ENCODE results near the gene PDZD7. TPM values are rescaled to one million over a fixed set of nuclear protein-coding genes. Genes with fewer than 3 reads are reported as not detected.

PDZD7 gene
- total and polyA plus RNA-seq, 2 of the 8 experiments (the other 6 are each of a cell fraction or from before 2014, with no cell fraction given) = 0.88 to 1.6 TPM

GRCh38 chr10:100998991-100999741 lies 31.8 kb downstream of the PDZD7 start:
- peaks cover 0 to 33% of the 10 kb centered on the region in 2 experiments; a peak in 2 of 4 replicates for H3K79me2 ChIP-seq (ENCODE audit: control insufficient read depth in 1 of 2, insufficient read depth in 2 of 2, low read length in 2 of 2)
- peak overlapping the region; percentile 76 for H2AK5ac ChIP-seq (ENCODE audit: low read depth, low read length)
- H3K9me3 ChIP-seq (ENCODE audit: insufficient read depth in 2 of 2, low read depth in 1 of 2, low read length in 1 of 2) = no peaks in the 10 kb centered on the region
- H2BK20ac ChIP-seq (ENCODE audit: low read length) = peak overlapping the region; percentile 80; the same call in 1 of the 2 replicates
- peak overlapping the region; percentile 87 for H3K18ac ChIP-seq (ENCODE audit: extremely low read depth, low read length)
- peaks cover 6% of the 10 kb centered on the region for H3K79me1 ChIP-seq (ENCODE audit: low read depth, low read length)
- H3K23ac ChIP-seq (ENCODE audit: insufficient read length) = no peak overlapping the region
- peak overlapping the region; percentile 98 for H2BK5ac ChIP-seq (ENCODE audit: low read depth, low read length)
- H4K5ac ChIP-seq (ENCODE audit: insufficient read length, low read depth, low read length) = peak overlapping the region; percentile 46
- H3K27me3 ChIP-seq (replicated peaks in 1 of 4; ENCODE audit: control insufficient read depth in 3 of 4, extremely low read depth in 1 of 4, insufficient read depth in 3 of 4, low read length in 3 of 4) = no peaks in the 10 kb centered on the region
- H3K9ac ChIP-seq (replicated peaks in 1 of 4; ENCODE audit: extremely low read depth in 1 of 4, low read depth in 3 of 4, low read length in 3 of 4) = peak overlapping the region; percentile 13 to 94 (median 84)
- peaks cover 4 to 24% (median 14%) of the 10 kb centered on the region in 4 experiments for H3K4me1 ChIP-seq (replicated peaks in 1 of 4; ENCODE audit: control insufficient read depth in 3 of 4, insufficient read depth in 4 of 4, low read length in 3 of 4)
- no peak overlapping the region for H2AFZ ChIP-seq (ENCODE audit: low read length)
- 3% methylated on average over 33 of the region's 83 CpGs; no CpG with 5 or more reads in 1 of the 2 experiments for WGBS, 2 experiments (ENCODE audit: extremely low coverage in 1 of 2, insufficient coverage in 1 of 2, insufficient read length in 1 of 2, insufficient replicate concordance in 2 of 2, low coverage in 1 of 2, low lambda C conversion rate in 2 of 2, missing lambda C conversion rate in 1 of 2)
- peak overlapping the region; percentile 98 for H2BK12ac ChIP-seq (ENCODE audit: low read depth, low read length)
- H4K20me1 ChIP-seq (replicated peaks in 1 of 2; ENCODE audit: control insufficient read depth in 1 of 2, insufficient read depth in 2 of 2, low read length in 2 of 2) = peaks cover 0 to 13% of the 10 kb centered on the region in 2 experiments
- ChIA-PET POLR2A (ENCODE audit: partially characterized antibody) (interaction anchor here (0.7 to 12.6 kb wide), 8 partner anchors 10 to 44 kb away, joined by 3 to 143 read pairs (median 5); partner anchors contain the start of genes MRPL43, PDZD7, SFXN3 and TWNK), CTCF (ENCODE audit: partially characterized antibody) (interaction anchor here (0.8 to 26.8 kb wide), 8 partner anchors 8 to 166 kb away, joined by 3 to 464 read pairs (median 5); partner anchors contain the start of genes PDZD7 and SFXN3)
- H2BK15ac ChIP-seq (ENCODE audit: low read length) = peak overlapping the region; percentile 98; the same call in 1 of the 2 replicates
- H4K91ac ChIP-seq (replicated peaks; ENCODE audit: insufficient read length, low read length) = peak overlapping the region; percentile 97
- peak overlapping the region; percentile 75 to 90 (median 76) for H3K4me3 ChIP-seq (ENCODE audit: extremely low read depth in 1 of 4, insufficient read depth in 2 of 4, low read depth in 3 of 4, low read length in 4 of 4)
- H3K14ac ChIP-seq (ENCODE audit: insufficient read length) = no peak overlapping the region
- H4K8ac ChIP-seq (ENCODE audit: extremely low read depth, insufficient read depth, low read length) = peak overlapping the region; percentile 82
- FAIRE-seq (no peak), DNase-seq (ENCODE audit: low read depth in 1 of 2, low spot score in 2 of 2) (peak in 1 of 2 experiments; percentile 87)
- peak overlapping the region; percentile 99 for H3K4ac ChIP-seq (replicated peaks; ENCODE audit: insufficient read length, low read depth, low read length)
- peaks cover 2 to 23% (median 13%) of the 10 kb centered on the region in 4 experiments; a peak in 5 of 8 replicates for H3K36me3 ChIP-seq (ENCODE audit: control insufficient read depth in 2 of 4, insufficient read depth in 4 of 4, low read length in 3 of 4)
- peak overlapping the region; percentile 93 to 99 for H3K4me2 ChIP-seq (ENCODE audit: insufficient read depth in 1 of 2, low read depth in 2 of 2, low read length in 2 of 2)
- H3K27ac ChIP-seq (ENCODE audit: low read depth, low read length) = peak overlapping the region; percentile 80; the same call in 1 of the 2 replicates
- H3K23me2 ChIP-seq (ENCODE audit: low read depth, low read length) = peaks cover 17% of the 10 kb centered on the region
- peak overlapping the region; percentile 7 for H2BK120ac ChIP-seq (replicated peaks; ENCODE audit: low read depth, low read length)
- peak overlapping the region; percentile 71 for H3K56ac ChIP-seq (replicated peaks; ENCODE audit: insufficient read length, low read depth, low read length)
- TF ChIP-seq CTCF (IDR thresholded peaks at IDR 0.05; ENCODE audit: control extremely low read depth in 1 of 3, insufficient read depth in 1 of 3, low read depth in 1 of 3, low read length in 3 of 3) (peak in 2 of 3 experiments; percentile 69 to 87; a peak in 3 of 4 replicates), GTF2F1 (IDR thresholded peaks at IDR 0.05; ENCODE audit: borderline replicate concordance, low read depth, low read length) (no peak), TCF12 (IDR thresholded peaks at IDR 0.05; ENCODE audit: low read depth, low read length) (no peak), POLR2A (IDR thresholded peaks at IDR 0.05; ENCODE audit: control extremely low read depth in 1 of 2, low read depth in 2 of 2, low read length in 2 of 2) (peak in 1 of 2 experiments; percentile 71; a peak in 1 of 3 replicates), RAD21 (IDR thresholded peaks at IDR 0.05 in 1 of 2, conservative IDR thresholded peaks at IDR 0.05 in 1 of 2; ENCODE audit: low read depth in 2 of 2, low read length in 2 of 2) (peak; percentile 22 to 50; a peak in 2 of 4 replicates), TAF1 (IDR thresholded peaks at IDR 0.05; ENCODE audit: low read depth, low read length) (0 out of 2 replicates have a peak, but pooled peaks have one; percentile 59), KDM4A (IDR thresholded peaks at IDR 0.05; ENCODE audit: low read depth, low read length, severe bottlenecking) (peak; percentile 73), FOSL1 (IDR thresholded peaks at IDR 0.05; ENCODE audit: insufficient read depth, low read depth, low read length) (no peak)

Data from H1 (cell line).